ENCODE data around the gene CAB39.

- TF ChIP-seq EZH2phosphoT487 (IDR thresholded peaks at IDR 0.05), result no peak
- TF ChIP-seq CTCF (IDR thresholded peaks at IDR 0.05), result no peak
- no peak for TF ChIP-seq EZH2 (IDR thresholded peaks at IDR 0.05)
Measured at GRCh38 chr2:230816735-230817134, 104.1 kb downstream of the CAB39 start.

All from neural progenitor cell (in vitro differentiated cells).